AG04449 (cell line): ENCODE data around the gene SNTG2.
A peak's percentile ranks its signal among the peaks of the same experiment; 100 is the strongest.

Experiments used
- CTCF ChIA-PET: fragments of 350-600 bp; formaldehyde crosslinking; extraction: SDS; loops from one replicate; lab custom pipeline; 2021; ENCODE audit warnings: antibody characterized with exemption; lab: Yijun Ruan, JAX
- POLR2A ChIA-PET: fragments of 400-600, 350-600 bp; formaldehyde crosslinking; extraction: SDS; loops from one replicate; lab custom pipeline; 2020; ENCODE audit warnings: antibody characterized with exemption, inconsistent platforms; lab: Yijun Ruan, JAX
- DNase-seq: peaks from one replicate; pipeline ENCODE4 v3.0.0-alpha.2; 2010; ENCODE audit warnings: low read depth, low spot score
- H3K4me3 ChIP-seq: 2 replicates; pipeline ENCODE4 v1.5.1; 2011; ENCODE audit warnings: low read depth, mild to moderate bottlenecking, control low read depth, low read length
- CTCF ChIP-seq: IDR thresholded peaks from one replicate; pipeline ENCODE4 v1.5.1; 2011; ENCODE audit warnings: mild to moderate bottlenecking, moderate library complexity, low read length, control low read depth, inconsistent platforms; ENCODE audit not compliant: insufficient read depth; ENCODE audit errors: missing control alignments

SNTG2 gene

GRCh38 chr2:950080-950966 is at the start of gene SNTG2:
SNTG2 (plus strand) TSS chr2:950849; CDS start chr2:950997, 148 bp downstream.
- DNase-seq, result no peak
- TF ChIP-seq CTCF, result no peak
- peak within 1 kb of the TSS; percentile 66 for H3K4me3 ChIP-seq
- ChIA-PET CTCF (interaction anchor here (1.1 kb wide), 1 partner anchor 600 kb away, joined by 4 read pairs; no protein-coding TSS in a partner anchor), POLR2A (interaction anchor here (0.8 kb wide), 1 partner anchor 273 kb away, joined by 3 read pairs; the partner anchor contains the start of gene TMEM18)

- DNase-seq, result no peak
- ChIA-PET CTCF (no interaction called here), POLR2A (no interaction called here)
- no peak overlapping the region for H3K4me3 ChIP-seq
- TF ChIP-seq CTCF, result no peak
These were observed 48.1 kb upstream of the SNTG2 start for GRCh38 chr2:902584-902983.

- TF ChIP-seq CTCF, result no peak
- ChIA-PET CTCF (no interaction called here), POLR2A (no interaction called here)
- H3K4me3 ChIP-seq, result no peak overlapping the region
- DNase-seq, result no peak
These were observed 47.3 kb upstream of the SNTG2 start for GRCh38 chr2:903223-903900.

GRCh38 chr2:904246-905024 is 46.2 kb upstream of the SNTG2 start:
- CTCF ChIA-PET, result no interaction called here
- H3K4me3 ChIP-seq, result no peak overlapping the region
- no peak for DNase-seq
- no peak for TF ChIP-seq CTCF
- POLR2A ChIA-PET, result no interaction called here

- no peak for TF ChIP-seq CTCF
- DNase-seq, result no peak
- POLR2A ChIA-PET, result interaction anchor here (0.6 kb wide), 1 partner anchor 1186 kb away, joined by 3 read pairs; no protein-coding TSS in a partner anchor
- H3K4me3 ChIP-seq, result no peak overlapping the region
- CTCF ChIA-PET, result no interaction called here
These were observed 45.4 kb upstream of the SNTG2 start for GRCh38 chr2:905091-905832.
